GM19467 (cell line): ENCODE measurements around the gene HOPX.
"Not testable (repeated sequence)": the region's sequence is repeated elsewhere in the genome, so short reads cannot be mapped to it uniquely, and the experiment has no call there.

ENCODE experiments used
- ATAC-seq: cut with Tn5 transposase; IDR thresholded peaks from one replicate; pipeline ENCODE4 v1.9.1; 2021; ENCODE audit warnings: mild to moderate bottlenecking, moderate library complexity; ENCODE audit not compliant: unreplicated experiment

The HOPX gene, protein sequence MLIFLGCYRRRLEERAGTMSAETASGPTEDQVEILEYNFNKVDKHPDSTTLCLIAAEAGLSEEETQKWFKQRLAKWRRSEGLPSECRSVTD

DNA sequence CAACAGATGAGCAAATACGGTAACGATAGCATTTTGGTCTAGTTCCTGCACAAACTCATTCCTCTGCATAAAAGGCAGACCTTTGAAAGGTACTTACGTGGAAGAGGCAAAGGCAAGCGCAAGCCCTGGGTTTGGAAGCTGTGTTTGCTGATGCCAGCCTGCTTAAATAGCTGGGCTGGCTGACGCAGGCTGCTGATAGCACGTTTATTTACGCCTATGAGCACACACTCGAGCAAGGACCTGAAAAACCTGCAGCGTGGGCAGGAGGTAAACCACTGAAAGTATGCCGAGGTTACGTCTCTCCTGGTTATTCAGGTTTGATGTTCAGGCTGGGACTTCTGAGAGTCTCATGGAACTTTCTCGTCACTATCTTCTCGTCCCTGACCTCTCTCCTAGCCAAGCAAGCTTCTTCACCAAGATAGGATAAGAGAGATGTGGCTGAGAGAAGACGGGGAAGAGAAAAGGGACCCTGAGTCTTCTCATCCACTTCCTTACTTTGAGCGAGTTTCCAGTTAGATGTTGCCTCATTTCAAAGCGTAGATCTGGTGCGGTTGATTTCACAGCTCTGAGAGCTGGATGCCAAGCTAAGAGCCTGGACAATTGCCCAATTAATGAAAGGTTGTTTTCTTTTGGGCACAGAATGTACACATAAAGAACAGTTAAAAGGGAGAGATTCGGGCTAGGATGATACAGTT, at the start of gene HOPX:
Gene HOPX, minus strand, starts transcription at position 139 of the 695 bp plus-strand sequence. CDS start 23,480 bp downstream, outside the sequence.
- ATAC-seq, result no peak

DNA sequence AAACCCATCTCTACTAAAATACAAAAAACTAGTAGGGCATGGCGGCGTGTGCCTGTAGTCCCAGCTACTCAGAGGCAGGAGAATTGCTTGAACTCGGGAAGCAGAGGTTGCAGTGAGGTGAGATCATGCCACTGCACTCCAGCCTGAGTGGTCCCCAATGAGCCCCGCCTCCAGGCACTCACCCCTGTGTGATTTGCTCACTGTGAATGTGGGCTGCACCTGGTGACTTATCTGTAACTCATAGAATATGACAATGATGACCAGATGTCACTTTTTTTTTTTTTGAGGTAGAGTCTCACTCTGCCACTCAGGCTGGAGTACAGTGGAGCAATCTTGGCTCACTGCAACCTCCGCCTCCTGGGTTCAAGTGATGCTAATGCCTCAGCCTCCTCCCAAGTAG, 49.0 kb upstream of the HOPX start:
- ATAC-seq, result no peak

DNA sequence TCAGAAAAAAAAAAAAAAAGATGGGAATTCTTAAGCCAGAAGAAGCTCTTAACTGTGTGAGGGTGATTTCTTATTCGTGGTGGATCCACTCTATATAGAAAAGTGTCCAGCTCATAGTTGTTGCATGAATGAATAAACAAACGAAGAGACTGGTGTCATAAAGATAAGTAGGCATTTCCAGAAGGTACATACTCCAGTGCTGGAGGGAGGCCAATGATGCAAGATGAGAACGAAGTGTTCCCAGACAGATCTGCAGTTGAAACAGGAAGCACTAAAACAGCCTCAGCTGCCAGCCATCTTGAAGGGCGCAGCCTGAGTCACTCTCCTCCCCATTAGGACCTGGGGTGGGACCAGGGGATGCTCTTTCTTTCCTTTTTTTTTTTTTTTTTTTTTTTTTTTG, 47.4 kb upstream of the HOPX start:
- ATAC-seq, result no peak

DNA sequence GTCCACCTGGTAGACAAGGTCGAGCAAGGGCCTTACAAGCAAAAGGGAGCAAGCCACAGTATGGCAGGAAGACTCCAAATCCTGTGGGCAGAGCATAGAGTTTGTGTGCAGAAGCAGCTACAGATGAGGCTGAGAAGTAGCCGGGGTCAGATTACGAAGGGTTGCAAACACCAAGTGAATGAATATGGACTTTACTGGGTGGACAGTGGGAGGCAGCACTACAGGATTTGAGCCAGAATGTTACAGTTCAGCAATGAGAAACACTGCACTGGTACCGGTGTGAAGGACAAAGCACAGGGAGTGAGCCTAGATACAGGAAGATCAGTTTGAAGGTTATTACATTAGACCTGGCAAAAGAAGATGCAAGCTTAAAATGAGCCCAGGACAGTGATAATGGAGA, 46.1 kb upstream of the HOPX start:
- ATAC-seq, result no peak

DNA sequence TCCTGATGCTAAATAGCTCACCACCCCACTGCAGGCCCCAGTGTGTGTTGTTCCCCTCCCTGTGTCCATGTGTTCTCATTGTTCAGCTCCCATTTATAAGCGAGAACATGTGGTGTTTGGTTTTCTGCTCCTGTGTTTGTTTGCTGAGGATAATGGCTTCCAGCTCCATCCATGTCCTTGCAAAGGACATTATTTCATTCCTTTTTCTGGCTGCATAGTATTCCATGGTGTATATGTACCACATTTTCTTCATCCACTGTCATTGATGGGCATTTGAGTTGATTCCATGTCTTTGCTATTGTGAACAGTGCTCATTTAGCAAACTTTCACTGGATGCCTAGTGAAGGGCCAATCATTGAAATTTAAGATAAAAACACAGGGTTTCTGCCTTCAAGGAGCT, 45.5 kb upstream of the HOPX start:
- ATAC-seq, result not testable (repeated sequence)

DNA sequence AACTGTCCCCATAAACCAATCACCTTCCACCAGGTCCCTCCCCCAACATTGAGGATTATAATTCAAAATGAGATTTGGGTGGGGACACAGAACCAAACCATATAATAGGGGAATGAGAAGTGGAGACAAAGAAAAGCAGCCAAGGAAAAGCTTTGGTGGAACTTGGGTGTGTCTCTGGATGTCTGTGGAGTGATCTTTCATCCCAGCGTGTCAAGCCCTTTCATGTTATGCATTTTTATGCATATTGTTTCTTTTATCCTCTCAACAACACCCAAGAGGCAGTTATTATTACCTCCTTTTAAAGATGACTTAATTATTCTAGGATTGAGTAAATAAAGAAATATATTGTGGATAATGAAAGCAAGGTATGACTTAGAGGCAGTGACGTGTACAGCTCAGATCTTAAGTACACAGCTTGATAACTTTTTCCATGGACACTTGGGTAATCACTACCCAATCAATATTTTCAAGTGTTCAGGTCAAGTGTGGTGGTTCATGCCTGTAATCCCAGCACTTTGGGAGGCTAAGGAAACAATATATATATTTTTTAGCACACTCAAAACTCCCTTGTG, 42.6 kb upstream of the HOPX start:
- no peak for ATAC-seq

DNA sequence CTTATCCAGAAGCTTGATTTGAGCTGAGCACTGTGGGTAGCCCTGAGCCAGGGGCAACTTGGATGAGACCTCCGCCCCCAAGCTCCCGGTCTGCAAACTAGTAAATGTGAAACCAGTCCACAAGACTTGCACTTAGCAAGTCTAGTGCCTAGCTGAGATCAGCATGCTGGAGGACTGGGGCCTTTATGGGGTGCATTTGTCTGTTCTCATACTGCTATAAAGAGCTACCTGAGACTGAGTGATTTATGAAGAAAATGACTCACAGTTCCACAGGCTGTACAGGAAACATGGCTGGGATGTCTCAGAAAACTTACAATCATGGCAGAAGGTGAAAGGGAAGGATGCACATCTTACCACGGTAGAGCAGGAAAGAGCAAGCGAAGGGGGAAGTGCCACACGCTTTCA, 42.1 kb upstream of the HOPX start:
- no peak for ATAC-seq

DNA sequence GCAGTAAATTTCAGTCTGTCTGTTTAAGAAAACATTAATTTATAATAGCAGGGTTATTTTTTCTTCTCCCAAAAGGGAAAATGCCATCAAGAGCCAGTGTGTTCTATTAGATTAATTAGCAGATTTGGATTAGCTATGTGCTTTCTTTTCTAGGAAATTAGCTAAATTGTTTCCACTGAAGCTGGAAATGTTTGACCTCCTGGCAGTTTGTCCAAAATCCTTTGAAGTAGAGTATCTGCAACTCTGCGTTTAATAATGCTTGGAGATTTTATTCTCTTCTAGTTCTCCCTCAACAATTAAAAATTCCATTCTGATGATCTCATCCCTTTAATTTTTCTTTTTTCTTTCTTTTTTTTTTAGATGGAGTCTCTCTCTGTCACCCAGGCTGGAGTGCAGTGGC, 27.1 kb upstream of the HOPX start:
- no peak for ATAC-seq

DNA sequence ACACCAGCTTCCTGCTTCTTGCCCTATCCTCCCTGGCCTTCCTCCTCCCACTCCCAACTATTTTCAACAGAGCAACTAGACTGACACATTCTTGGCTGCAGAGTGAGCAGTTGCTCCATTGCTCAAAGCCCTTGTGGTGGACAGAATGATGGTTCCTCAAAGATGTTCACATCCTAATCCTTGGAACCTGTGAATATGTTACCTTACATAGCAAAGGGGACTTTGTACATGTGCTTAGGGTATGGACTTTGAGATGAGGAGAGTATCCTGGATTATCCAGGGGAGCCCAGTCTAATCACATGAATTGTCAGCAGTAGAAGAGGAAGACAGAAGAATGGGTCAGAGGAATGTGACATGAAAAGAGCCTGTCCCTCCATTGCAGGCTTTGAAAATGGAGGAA, 24.9 kb upstream of the HOPX start:
- ATAC-seq, result no peak

DNA sequence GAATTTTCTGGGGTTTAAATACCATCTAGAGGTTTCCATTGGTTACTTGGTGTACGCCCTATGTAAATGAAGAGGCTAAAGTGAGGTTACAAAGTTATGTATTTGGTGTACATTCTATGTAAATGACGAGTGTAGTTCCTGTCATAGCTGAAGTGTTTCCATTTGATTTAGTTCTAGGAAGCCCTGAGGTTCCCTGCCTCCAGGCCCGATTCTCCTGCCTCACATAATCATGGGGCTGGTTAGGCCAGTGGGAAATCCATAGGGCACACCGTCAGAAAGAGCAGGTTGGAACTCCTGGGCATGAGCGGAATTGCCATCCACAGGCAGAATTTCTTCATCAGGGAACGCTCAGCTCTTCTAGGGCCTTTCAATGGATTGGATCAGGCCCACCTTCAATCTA, 24.2 kb upstream of the HOPX start:
- ATAC-seq, result no peak

DNA sequence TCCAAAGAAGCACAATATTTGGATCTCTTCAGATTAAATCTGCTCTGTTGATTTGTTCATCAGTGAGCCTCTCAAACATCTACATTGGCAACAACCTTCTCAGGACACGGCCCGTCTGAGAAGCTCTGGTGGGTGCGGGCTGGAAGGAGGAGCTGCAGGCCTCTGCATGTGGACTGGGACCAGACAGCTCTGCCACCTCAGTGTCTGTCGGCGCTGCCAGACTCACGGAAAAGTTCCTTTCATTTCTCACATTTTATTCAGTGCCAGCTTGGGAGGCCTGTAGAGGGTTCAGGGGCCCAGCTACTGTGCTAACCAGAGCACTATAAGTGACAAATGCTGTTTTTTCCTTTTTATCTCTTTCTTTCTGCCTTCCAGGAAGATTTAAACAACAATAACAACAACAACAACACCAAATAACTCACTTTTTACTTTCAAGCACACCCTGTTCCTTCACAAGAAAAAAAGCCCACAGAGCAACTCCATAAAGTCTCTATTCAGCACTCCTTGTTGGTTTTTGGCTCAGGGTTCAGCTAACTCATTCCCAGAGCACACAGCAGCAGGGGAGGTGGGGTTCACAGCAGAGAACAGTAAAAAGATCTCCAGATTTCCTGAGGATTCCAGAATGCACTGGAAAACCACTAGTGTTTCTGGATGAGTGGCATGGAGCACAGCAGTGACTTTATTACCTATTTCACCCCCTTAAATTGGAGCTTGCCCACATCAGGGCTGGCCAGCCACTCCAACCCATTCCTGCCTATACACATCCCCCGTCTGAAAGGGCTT, 23.2 kb upstream of the HOPX start:
- no peak for ATAC-seq

DNA sequence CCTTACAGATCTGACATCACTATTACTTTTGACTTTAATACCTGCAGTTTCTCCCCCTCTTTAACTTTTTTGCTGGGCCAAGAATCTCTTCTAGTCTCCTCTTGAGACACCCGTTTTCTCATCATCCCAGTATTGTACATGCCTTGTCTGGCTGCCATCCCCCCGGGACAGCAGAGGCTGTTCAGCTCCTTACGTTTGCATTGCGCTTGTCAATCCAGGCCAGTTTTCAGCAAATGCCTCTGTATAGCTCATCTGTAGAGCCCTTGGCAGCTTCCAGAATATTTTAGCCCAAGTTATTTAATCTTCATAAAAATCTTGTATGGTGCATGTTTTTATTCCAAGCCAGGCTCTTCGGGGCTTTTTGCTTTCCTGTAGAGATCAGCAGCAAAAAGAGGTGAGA, 22.3 kb upstream of the HOPX start:
- no peak for ATAC-seq

DNA sequence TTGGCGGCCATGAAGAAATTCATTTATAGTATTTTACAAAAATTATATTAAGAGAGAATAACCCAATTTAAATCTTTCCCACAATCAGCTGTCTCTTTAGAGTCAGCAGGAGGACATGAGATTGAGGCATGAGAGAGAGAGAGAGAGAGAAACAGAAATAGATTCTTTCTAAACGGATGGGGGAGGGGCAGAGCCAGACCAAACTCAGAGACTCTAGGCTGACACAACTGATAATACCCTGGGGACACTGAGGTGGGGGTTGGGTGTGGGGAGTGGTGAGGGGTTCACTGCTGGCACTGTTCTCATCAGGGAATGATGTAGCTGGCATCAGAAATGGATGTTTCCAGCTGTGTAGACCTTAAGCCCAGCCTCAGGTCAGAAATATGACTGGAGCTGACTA, 20.5 kb upstream of the HOPX start:
- ATAC-seq, result no peak

DNA sequence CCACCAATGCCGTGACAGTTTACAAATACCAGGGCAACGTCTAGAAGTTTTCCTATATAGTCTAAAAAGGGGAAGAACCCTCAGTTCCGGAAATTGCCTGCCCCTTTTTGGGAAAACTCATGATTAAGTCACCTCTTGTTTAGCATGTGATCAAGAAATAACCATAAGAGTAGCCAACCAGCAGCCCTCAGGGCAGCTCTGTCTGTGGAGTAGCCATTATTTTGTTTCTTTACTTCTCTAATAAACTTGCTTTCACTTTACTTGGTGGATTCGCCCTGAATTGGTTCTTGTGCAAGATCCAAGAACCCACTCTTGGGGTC, 20.0 kb upstream of the HOPX start:
- no peak for ATAC-seq

DNA sequence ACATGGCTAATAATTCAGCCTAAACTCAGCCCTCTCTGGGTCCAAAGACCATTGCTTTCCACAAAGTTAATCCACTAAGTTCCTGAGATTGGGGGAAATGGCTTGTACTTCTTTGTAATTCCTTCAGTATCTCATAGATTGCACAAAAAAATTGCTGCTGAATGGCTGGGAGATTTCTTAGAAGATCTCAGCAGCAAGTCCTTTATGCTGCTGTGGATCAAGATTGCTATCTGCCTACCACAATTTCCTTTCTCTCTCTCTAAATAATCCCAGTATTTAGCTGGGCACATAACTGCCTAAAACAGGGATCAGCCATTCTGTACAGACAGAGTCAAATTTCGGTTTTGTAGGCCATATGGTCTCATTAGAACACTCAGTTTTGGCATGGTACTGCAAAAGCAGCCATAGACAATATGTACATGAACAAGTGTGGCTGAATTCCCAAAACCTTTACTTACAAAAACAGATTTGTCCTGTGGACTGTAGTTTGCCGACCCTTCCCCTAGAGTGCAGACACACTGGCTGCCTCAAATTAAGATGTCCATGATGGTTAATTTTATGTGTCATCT, 18.5 kb upstream of the HOPX start:
- ATAC-seq, result no peak

DNA sequence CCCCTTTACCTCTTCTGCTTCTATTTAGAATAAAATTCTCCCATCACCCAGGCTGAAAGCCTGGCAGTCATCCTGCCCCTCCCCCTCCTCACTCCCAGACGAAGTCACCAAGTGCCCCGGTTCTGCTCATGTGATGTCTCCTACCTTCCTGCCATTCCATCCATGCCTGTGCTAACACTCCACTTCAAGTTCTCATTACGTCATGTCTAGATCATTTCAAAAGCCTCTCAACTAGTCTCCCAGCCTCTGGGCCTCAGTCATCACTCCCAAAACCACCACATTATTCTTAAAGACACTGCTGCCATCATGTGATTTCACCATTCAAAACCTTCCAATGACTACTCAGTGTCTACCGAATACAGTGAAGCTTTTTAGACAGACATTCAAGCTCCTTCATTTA, 17.2 kb upstream of the HOPX start:
- no peak for ATAC-seq

DNA sequence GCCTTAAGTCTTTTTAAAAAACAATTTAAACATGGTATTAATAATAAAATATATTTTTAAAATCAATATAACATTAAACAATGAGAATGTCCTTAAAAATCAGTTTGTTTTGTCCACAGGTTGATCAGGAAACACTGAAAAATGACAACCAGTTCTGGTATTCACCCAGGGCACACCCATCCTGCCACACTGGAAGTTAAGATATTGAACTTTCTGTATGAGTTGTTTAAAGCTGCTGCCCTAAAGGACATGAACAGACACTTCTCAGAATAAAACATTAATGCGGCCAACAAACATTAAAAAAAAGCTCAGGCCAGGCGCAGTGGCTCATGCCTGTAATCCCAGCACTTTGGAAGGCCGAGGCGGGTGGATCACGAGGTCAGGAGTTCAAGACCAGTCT, 15.0 kb upstream of the HOPX start:
- ATAC-seq, result no peak

DNA sequence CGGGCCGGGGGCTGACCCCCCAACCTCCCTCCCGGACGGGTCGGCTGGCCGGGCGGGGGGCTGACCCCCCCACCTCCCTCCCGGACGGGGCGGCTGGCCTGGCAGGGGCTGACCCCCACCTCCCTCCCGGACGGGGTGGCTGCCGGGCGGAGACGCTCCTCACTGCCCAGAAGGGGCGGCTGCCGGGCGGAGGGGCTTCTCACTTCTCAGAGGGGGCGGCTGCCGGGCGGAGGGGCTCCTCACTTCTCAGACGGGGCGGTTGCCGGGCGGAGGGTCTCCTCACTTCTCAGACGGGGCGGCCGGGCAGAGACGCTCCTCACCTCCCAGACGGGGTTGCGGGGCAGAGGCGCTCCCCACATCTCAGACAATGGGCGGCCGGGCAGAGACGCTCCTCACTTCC, 12.4 kb upstream of the HOPX start:
- not testable (repeated sequence) for ATAC-seq

DNA sequence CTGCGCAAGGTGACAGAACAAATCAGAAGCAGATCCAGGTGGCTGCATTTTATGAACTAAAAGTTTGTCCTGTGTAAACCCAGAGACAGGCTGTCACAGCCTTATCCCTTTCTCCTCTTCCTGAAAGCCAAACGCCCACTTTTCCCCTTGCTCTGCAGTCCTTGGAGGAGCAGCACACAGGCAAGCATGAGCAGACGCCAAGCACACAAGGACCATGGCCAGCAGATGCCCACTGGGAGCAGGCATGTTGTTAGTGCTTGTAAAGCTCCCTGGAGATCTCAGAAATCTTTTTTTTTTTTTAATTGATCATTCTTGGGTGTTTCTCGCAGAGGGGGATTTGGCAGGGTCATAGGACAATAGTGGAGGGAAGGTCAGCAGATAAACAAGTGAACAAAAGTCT, 11.5 kb upstream of the HOPX start:
- no peak for ATAC-seq

DNA sequence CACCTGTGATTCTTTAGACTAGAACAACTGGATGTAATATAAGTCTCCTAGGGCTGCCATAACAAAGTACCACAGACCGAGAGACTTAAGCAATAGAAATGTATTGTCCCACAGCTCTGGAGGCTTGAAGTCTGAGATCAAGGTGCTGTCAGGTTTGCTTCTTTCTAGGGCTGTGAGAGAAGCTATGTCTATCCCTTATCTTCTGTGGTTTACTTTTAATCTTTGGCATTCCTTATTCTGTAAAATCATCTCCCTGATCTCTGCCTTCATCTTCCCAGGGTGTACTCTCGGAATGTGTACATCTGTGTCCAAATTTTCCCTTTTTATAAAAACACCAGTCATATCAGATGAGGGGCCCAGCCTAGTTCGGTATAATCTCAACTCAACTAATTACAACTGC, 10.3 kb upstream of the HOPX start:
- no peak for ATAC-seq

DNA sequence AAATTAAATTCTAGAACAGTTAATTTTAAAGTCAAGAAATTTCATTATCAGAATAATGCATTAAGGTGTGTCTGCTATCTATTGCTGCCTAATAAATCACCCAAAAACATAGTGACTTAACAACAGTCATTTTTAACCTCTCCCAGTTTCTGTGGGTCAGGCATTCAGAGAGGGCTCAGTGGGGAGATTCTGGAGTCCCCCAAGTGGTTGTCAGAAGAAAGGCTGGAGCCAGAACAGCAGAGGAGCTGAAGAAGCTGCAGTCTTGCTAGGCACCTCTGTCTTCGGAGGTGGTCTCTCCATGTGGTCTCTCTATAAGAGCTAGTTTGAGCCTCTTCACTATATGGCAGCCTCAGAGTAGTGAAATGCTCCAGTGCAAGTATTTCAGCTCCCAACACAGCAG, 9.3 kb upstream of the HOPX start:
- no peak for ATAC-seq
